Omental fat pad (tissue), 4 donors: ENCODE results near the gene ANKDD1B. TPM values are rescaled to one million over a fixed set of nuclear protein-coding genes. Genes with fewer than 3 reads are reported as not detected.
"Not testable (repeated sequence)": the region's sequence is repeated elsewhere in the genome, so short reads cannot be mapped to it uniquely, and the experiment has no call there.

Experiments
- ATAC-seq: fragments of 150-250 bp; one replicate; pipeline ENCODE4 v1.9.1; 2016; ENCODE audit warnings: mild to moderate bottlenecking, moderate library complexity; ENCODE audit not compliant: low FRiP score
- DNase-seq: peaks from one replicate; pipeline ENCODE4 v3.0.0-alpha.2; 2019; ENCODE audit warnings: low spot score
- CTCF ChIP-seq, 3 donors: fragments of 450-650 bp; IDR thresholded peaks; one replicate each; pipeline ENCODE4 v1.5.1; 2016 to 2017; ENCODE audit warnings: antibody characterized with exemption in 3 of 3, mild to moderate bottlenecking in 3 of 3, moderate library complexity in 2 of 3
- total RNA-seq, 4 donors: library from RNA; depleted of rRNA; stranded (reverse); fragments of >200 nt; gene quantifications; one replicate each; pipeline ENCODE4 v1.1.0, GENCODE V29; 2016

ANKDD1B gene
- total RNA-seq, 4 donors from 2014 or later: 0.32 to 1.5 (median 0.60) TPM; not detected in 1

GRCh38 chr5:75608870-75609269 is 2.4 kb upstream of the ANKDD1B start:
- no peak for TF ChIP-seq CTCF (IDR thresholded peaks at IDR 0.05)
- ATAC-seq (no peak), DNase-seq (no peak)

DNA sequence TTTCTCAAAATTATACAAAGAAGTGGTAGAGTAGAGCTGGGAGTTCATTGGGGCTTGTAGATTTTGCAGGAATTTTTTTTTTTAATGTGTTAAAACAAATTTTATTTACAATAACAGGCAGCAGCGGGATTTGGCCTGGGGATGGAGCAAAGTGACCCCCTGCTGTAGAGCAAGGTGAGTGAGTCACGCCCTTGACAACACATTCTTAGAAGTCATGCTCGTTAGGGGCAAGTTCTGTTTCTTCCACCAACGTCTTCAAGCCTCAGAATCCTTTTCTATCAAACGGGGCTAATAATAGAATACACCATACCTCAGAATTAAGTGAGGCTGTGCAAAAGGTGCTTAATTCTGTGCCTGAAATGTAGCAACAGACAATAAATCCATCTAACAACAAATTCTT is 1.1 kb upstream of the ANKDD1B start:
- ATAC-seq: no peak
- DNase-seq: no peak
- TF ChIP-seq CTCF (IDR thresholded peaks at IDR 0.05): no peak

DNA sequence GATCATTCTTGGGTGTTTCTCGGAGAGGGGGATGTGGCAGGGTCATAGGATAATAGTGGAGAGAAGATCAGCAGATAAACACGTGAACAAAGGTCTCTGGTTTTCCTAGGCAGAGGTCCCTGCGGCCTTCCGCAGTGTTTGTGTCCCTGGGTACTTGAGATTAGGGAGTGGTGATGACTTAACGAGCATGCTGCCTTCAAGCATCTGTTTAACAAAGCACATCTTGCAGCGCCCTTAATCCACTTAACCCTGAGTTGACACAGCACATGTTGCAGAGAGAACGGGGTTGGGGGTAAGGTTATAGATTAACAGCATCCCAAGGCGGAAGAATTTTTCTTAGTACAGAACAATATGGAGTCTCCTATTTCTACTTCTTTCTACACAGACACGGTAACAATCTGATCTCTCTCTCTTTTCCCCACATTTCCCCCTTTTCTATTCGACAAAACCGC is 368 bp upstream of the ANKDD1B start:
- ATAC-seq: not testable (repeated sequence)

GRCh38 chr5:75612226-75612569 is 945 bp downstream of the ANKDD1B start:
- ATAC-seq: no peak
- DNase-seq: no peak
- no peak for TF ChIP-seq CTCF (IDR thresholded peaks at IDR 0.05)

More for the DNA sequence above, 368 bp upstream of the ANKDD1B start:
- not testable (repeated sequence) for DNase-seq

GRCh38 chr5:75612901-75613300 is 1.6 kb downstream of the ANKDD1B start:
- no peak for DNase-seq
- no peak for TF ChIP-seq CTCF (IDR thresholded peaks at IDR 0.05)
- no peak for ATAC-seq

GRCh38 chr5:75614176-75614575 is 2.9 kb downstream of the ANKDD1B start:
- no peak for TF ChIP-seq CTCF (IDR thresholded peaks at IDR 0.05)
- DNase-seq: no peak
- no peak for ATAC-seq

- no peak for TF ChIP-seq CTCF (IDR thresholded peaks at IDR 0.05)
- ATAC-seq: no peak
Observed at GRCh38 chr5:75616371-75616881, 5.2 kb downstream of the ANKDD1B start.

More at GRCh38 chr5:75616371-75616881, 5.2 kb downstream of the ANKDD1B start:
- no peak for DNase-seq
